ENCODE measurements around the gene SHISA6. TPM values are rescaled to one million over a fixed set of nuclear protein-coding genes. Genes with fewer than 3 reads are reported as not detected.

Gene SHISA6
- total RNA-seq, 2 experiments from 2014 or later: not detected

DNA sequence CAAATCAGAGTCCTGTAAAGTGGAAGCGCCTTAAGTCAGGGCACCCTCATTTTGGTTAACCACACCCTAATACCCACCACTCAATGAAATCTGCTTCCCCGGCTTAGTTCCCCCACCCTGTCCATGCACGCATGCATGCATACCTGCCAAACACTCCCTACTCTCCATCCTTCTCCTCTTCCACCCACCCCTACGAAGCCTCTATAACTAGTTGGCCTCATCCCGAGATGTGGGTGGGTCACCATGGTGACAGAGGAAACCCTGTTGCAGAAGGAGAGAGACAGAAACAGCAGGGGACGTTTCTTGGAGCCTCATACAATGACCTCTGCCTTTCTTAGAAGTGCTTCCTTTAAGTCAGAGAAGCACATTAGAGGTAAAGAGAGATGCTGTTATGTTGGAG is 310.4 kb downstream of the SHISA6 start:
- Mint-ChIP-seq H3K27ac (no peak overlapping the region), H3K4me1 (no peaks in the 10 kb centered on the region), H3K36me3 (ENCODE audit: low read depth) (no peaks in the 10 kb centered on the region), H3K9me3 (ENCODE audit: low read depth) (peaks cover 6% of the 10 kb centered on the region), H3K4me3 (no peak overlapping the region), H3K27me3 (no peaks in the 10 kb centered on the region)
- intact Hi-C loops (cut with DNase I, micrococcal nuclease): loop anchor here in 1 of 2 experiments (10.0 kb wide), 2 partner anchors 77 to 247 kb away; no protein-coding TSS in a partner anchor
- DNase-seq (no peak), ATAC-seq (no peak)
- CTCF ChIA-PET: interaction anchor here (0.6 kb wide), 1 partner anchor 215 kb away, joined by 4 read pairs; no protein-coding TSS in a partner anchor
- POLR2A ChIA-PET: no interaction called here

DNA sequence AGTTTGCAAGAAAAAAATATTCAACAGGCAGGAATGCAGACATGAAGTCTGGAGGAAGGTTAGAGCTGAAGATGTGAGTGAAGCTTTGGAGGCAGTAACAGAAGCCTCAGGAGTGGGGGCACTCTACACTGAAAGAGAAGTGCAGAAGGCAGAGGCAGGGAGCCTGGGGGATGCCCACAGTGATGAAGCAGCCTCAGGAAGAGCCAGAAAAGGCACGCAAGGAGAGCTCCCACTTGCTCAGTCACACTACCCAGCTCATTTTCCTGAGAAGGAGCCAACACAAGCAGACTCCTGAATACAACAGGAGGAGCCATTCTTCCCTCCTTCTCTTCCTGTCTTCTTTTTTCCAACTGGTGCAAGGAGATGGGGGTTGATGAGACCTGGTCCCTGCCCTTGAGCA is 312.1 kb downstream of the SHISA6 start:
- Mint-ChIP-seq H3K4me3 (no peak overlapping the region), H3K4me1 (no peaks in the 10 kb centered on the region), H3K27me3 (no peaks in the 10 kb centered on the region), H3K9me3 (ENCODE audit: low read depth) (peaks cover 6% of the 10 kb centered on the region), H3K36me3 (ENCODE audit: low read depth) (no peaks in the 10 kb centered on the region), H3K27ac (no peak overlapping the region)
- ChIA-PET POLR2A (no interaction called here), CTCF (no interaction called here)
- DNase-seq (no peak), ATAC-seq (no peak)
- intact Hi-C loops (cut with DNase I, micrococcal nuclease): loop anchor here in 1 of 2 experiments (10.0 kb wide), 2 partner anchors 78 to 248 kb away; no protein-coding TSS in a partner anchor

GRCh38 chr17:11554042-11554441 is 313.0 kb downstream of the SHISA6 start:
- DNase-seq (no peak), ATAC-seq (no peak)
- Mint-ChIP-seq H3K4me3 (no peak overlapping the region), H3K27ac (no peak overlapping the region), H3K4me1 (no peaks in the 10 kb centered on the region), H3K27me3 (no peaks in the 10 kb centered on the region), H3K9me3 (ENCODE audit: low read depth) (peaks cover 6% of the 10 kb centered on the region), H3K36me3 (ENCODE audit: low read depth) (no peaks in the 10 kb centered on the region)
- ChIA-PET POLR2A (no interaction called here), CTCF (no interaction called here)
- intact Hi-C loops (cut with DNase I, micrococcal nuclease): loop anchor here in 1 of 2 experiments (10.0 kb wide), 2 partner anchors 79 to 249 kb away; no protein-coding TSS in a partner anchor

- H3K4me1 Mint-ChIP-seq: no peaks in the 10 kb centered on the region
- H3K27me3 Mint-ChIP-seq: no peaks in the 10 kb centered on the region
- POLR2A ChIA-PET: no interaction called here
- no peak for ATAC-seq
- CTCF ChIA-PET: no interaction called here
- no peaks in the 10 kb centered on the region for H3K36me3 Mint-ChIP-seq (ENCODE audit: low read depth)
- H3K4me3 Mint-ChIP-seq: no peak overlapping the region
- peaks cover 6% of the 10 kb centered on the region for H3K9me3 Mint-ChIP-seq (ENCODE audit: low read depth)
- intact Hi-C loops (cut with DNase I, micrococcal nuclease): loop anchor here in 1 of 2 experiments (10.0 kb wide), 2 partner anchors 80 to 250 kb away; no protein-coding TSS in a partner anchor
- no peak for DNase-seq
- no peak overlapping the region for H3K27ac Mint-ChIP-seq
Measured at GRCh38 chr17:11554542-11554941, 313.5 kb downstream of the SHISA6 start.

DNA sequence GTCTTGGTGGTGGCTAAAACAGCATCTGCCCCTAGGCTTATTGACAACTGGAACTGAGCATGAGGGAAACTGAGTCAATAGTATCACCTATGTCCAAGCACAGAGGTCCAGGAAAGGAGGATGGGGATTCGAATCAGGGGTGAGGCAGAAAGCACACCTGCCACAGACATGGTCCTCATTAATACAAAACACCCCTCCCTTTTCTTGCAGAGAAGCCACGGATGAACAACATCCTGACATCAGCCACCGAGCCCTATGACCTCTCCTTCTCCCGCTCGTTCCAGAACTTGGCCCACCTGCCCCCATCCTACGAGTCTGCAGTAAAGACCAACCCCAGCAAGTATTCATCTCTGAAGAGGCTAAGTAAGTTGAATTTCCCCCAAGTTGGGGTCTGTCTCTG is 314.5 kb downstream of the SHISA6 start:
- Mint-ChIP-seq H3K4me3 (no peak overlapping the region), H3K9me3 (ENCODE audit: low read depth) (peaks cover 4% of the 10 kb centered on the region), H3K36me3 (ENCODE audit: low read depth) (no peaks in the 10 kb centered on the region), H3K27ac (no peak overlapping the region), H3K4me1 (no peaks in the 10 kb centered on the region), H3K27me3 (no peaks in the 10 kb centered on the region)
- CTCF ChIA-PET: no interaction called here
- intact Hi-C loops (cut with DNase I, micrococcal nuclease): loop anchor here in 1 of 2 experiments (10.0 kb wide), 2 partner anchors 81 to 251 kb away; no protein-coding TSS in a partner anchor
- POLR2A ChIA-PET: no interaction called here
- ATAC-seq (no peak), DNase-seq (no peak)

DNA sequence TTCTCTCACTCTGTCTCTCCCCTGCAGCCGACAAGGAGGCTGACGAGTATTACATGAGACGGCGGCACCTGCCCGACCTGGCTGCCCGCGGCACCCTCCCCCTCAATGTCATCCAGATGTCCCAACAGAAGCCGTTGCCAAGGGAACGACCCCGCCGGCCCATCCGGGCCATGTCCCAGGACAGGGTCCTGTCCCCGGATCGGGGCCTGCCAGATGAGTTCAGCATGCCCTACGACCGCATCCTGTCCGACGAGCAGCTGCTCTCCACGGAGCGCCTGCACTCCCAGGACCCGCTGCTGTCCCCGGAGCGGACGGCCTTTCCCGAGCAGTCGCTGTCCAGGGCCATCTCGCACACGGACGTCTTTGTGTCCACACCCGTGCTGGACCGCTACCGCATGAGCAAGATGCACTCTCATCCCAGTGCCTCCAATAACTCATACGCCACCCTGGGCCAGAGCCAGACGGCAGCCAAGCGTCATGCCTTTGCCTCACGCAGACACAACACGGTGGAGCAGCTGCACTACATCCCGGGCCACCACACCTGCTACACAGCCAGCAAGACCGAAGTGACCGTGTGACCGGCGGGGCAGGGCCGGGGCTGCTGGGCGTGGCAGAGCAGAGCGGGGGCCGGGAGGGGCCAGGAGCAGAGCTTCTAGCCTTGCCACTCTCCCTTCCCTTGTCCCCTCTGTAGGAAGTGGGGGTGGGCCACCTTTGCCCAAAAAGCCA is 316.9 kb downstream of the SHISA6 start:
- intact Hi-C loops (cut with DNase I, micrococcal nuclease): loop anchor here in 1 of 2 experiments (10.0 kb wide), 2 partner anchors 83 to 253 kb away; no protein-coding TSS in a partner anchor
- Mint-ChIP-seq H3K4me3 (no peak overlapping the region), H3K9me3 (ENCODE audit: low read depth) (peaks cover 4% of the 10 kb centered on the region), H3K36me3 (ENCODE audit: low read depth) (no peaks in the 10 kb centered on the region), H3K27me3 (no peaks in the 10 kb centered on the region), H3K27ac (no peak overlapping the region), H3K4me1 (no peaks in the 10 kb centered on the region)
- DNase-seq: no peak
- ChIA-PET CTCF (no interaction called here), POLR2A (no interaction called here)
- ATAC-seq: no peak

GRCh38 chr17:11558681-11559234 is 317.7 kb downstream of the SHISA6 start:
- CTCF ChIA-PET: no interaction called here
- no peaks in the 10 kb centered on the region for H3K27me3 Mint-ChIP-seq
- no peak for ATAC-seq

GRCh38 chr17:11559601-11560000 is 318.6 kb downstream of the SHISA6 start:
- no peak overlapping the region for H3K4me3 Mint-ChIP-seq
- intact Hi-C loops (cut with DNase I, micrococcal nuclease): loop anchor here in 1 of 2 experiments (10.0 kb wide), 2 partner anchors 85 to 255 kb away; no protein-coding TSS in a partner anchor

More at GRCh38 chr17:11558681-11559234, 317.7 kb downstream of the SHISA6 start:
- Mint-ChIP-seq H3K36me3 (ENCODE audit: low read depth) (no peaks in the 10 kb centered on the region), H3K27ac (no peak overlapping the region), H3K4me1 (no peaks in the 10 kb centered on the region), H3K9me3 (ENCODE audit: low read depth) (peaks cover 4% of the 10 kb centered on the region), H3K4me3 (no peak overlapping the region)
- POLR2A ChIA-PET: no interaction called here
- intact Hi-C loops (cut with DNase I, micrococcal nuclease): loop anchor here in 1 of 2 experiments (10.0 kb wide), 2 partner anchors 84 to 254 kb away; no protein-coding TSS in a partner anchor
- DNase-seq: no peak

DNA sequence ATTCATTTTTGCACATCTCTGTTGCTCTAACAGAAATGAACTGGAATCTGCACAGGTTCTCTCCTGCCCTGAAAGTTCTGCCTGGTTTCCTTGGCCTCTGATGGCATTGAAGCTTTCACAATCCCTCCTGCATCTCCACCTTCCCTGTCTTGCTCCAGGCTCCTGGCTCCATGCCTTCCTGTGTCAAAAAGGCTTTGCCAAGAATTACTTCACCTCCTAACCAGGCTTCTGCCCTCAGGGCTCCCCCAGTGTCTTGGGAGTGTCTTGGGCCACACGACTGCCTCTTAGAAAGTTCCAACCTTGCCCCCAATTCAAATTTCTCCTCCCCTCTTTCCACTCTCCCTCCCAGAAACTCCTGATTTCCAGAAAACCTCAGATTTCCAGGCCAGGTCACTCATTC is 320.3 kb downstream of the SHISA6 start:
- intact Hi-C loops (cut with DNase I, micrococcal nuclease): no loop called here

More at GRCh38 chr17:11559601-11560000, 318.6 kb downstream of the SHISA6 start:
- Mint-ChIP-seq H3K27ac (no peak overlapping the region), H3K27me3 (no peaks in the 10 kb centered on the region), H3K4me1 (no peaks in the 10 kb centered on the region), H3K9me3 (ENCODE audit: low read depth) (peaks cover 2% of the 10 kb centered on the region), H3K36me3 (ENCODE audit: low read depth) (no peaks in the 10 kb centered on the region)
- ChIA-PET CTCF (no interaction called here), POLR2A (no interaction called here)
- DNase-seq: no peak
- ATAC-seq: no peak

GRCh38 chr17:11561702-11562101 is 320.7 kb downstream of the SHISA6 start:
- Mint-ChIP-seq H3K27ac (no peak overlapping the region), H3K27me3 (no peaks in the 10 kb centered on the region), H3K9me3 (ENCODE audit: low read depth) (peaks cover 2% of the 10 kb centered on the region), H3K4me1 (no peaks in the 10 kb centered on the region), H3K36me3 (ENCODE audit: low read depth) (no peaks in the 10 kb centered on the region), H3K4me3 (no peak overlapping the region)
- ChIA-PET POLR2A (no interaction called here), CTCF (no interaction called here)
- intact Hi-C loops (cut with DNase I, micrococcal nuclease): no loop called here
- DNase-seq: no peak
- no peak for ATAC-seq

More for the DNA sequence above, 320.3 kb downstream of the SHISA6 start:
- CTCF ChIA-PET: no interaction called here
- Mint-ChIP-seq H3K27me3 (no peaks in the 10 kb centered on the region), H3K4me1 (no peaks in the 10 kb centered on the region), H3K36me3 (ENCODE audit: low read depth) (no peaks in the 10 kb centered on the region), H3K27ac (no peak overlapping the region), H3K4me3 (no peak overlapping the region), H3K9me3 (ENCODE audit: low read depth) (peaks cover 2% of the 10 kb centered on the region)
- POLR2A ChIA-PET: no interaction called here
- ATAC-seq: no peak
- no peak for DNase-seq

GRCh38 chr17:11564589-11565380 is 323.8 kb downstream of the SHISA6 start:
- no peak overlapping the region for H3K27ac Mint-ChIP-seq
- H3K4me1 Mint-ChIP-seq: no peaks in the 10 kb centered on the region
- H3K27me3 Mint-ChIP-seq: no peaks in the 10 kb centered on the region
- intact Hi-C loops (cut with DNase I, micrococcal nuclease): no loop called here
- ChIA-PET CTCF (interaction anchor here (0.7 kb wide), 1 partner anchor 18 kb away, joined by 4 read pairs; no protein-coding TSS in a partner anchor), POLR2A (no interaction called here)
- no peaks in the 10 kb centered on the region for H3K36me3 Mint-ChIP-seq (ENCODE audit: low read depth)
- no peak overlapping the region for H3K4me3 Mint-ChIP-seq
- H3K9me3 Mint-ChIP-seq (ENCODE audit: low read depth): peaks cover 8% of the 10 kb centered on the region
- no peak for ATAC-seq
- DNase-seq: no peak
